HepG2 (cell line): ENCODE data around the gene RCAN2. TPM values are rescaled to one million over a fixed set of nuclear protein-coding genes. Genes with fewer than 3 reads are reported as not detected.

Experiments
- DBP ChIP-seq: sonication (generic); formaldehyde crosslinking; IDR thresholded peaks from 2 replicates; pipeline ENCODE4 v1.4.0; 2020; ENCODE audit warnings: missing genetic modification reagents; ENCODE audit errors: not compliant biosample characterization
- RELA ChIP-seq: sonication (generic); formaldehyde crosslinking; IDR thresholded peaks from 2 replicates; pipeline ENCODE4 v1.4.0; 2020; ENCODE audit warnings: missing genetic modification reagents
- SMAD1 ChIP-seq: sonication (generic); formaldehyde crosslinking; IDR thresholded peaks from 2 replicates; pipeline ENCODE4 v1.4.0; 2020; ENCODE audit warnings: missing genetic modification reagents, low read depth, mild to moderate bottlenecking, borderline replicate concordance
- SRSF1 ChIP-seq: fragments of 200-400 bp; formaldehyde crosslinking; optimal IDR thresholded peaks from 2 replicates; pipeline ENCODE3; 2017; ENCODE audit warnings: mild to moderate bottlenecking, low read depth, low read length, moderate library complexity
- TBL1XR1 ChIP-seq: fragments of 150-350 bp; IDR thresholded peaks from 2 replicates; pipeline ENCODE4 v1.6.1; 2014; ENCODE audit warnings: borderline replicate concordance, low read length; ENCODE audit not compliant: partially characterized antibody
- ZHX2 ChIP-seq, 2 experiments: sonication (generic) in 1 of 2; formaldehyde crosslinking in 1 of 2; IDR thresholded peaks; 2 replicates each; pipeline versions ENCODE4 v1.6.1 to v1.9.0; 2014 to 2022; ENCODE audit warnings: antibody characterized with exemption in 1 of 2, borderline replicate concordance in 1 of 2, inconsistent platforms in 1 of 2, low read depth in 1 of 2, missing genetic modification reagents in 1 of 2
- ZNF484 ChIP-seq: sonication (generic); formaldehyde crosslinking; IDR thresholded peaks from 2 replicates; pipeline ENCODE4 v1.5.1; 2020; ENCODE audit warnings: mild to moderate bottlenecking, low read depth, missing genetic modification reagents, borderline replicate concordance
- ZNF644 ChIP-seq: IDR thresholded peaks from 2 replicates; pipeline ENCODE4 v1.6.1; 2016; ENCODE audit warnings: low read depth
- polyA plus RNA-seq, 8 experiments: library from polyadenylated mRNA; depleted of rRNA in 3 of 8; stranded (reverse) in 7 of 8; unstranded in 1 of 8; fragments of >200 nt; fragmentation: Illumina TruSeq in 4 of 8; extraction: Trizol in 4 of 8; gene quantifications; 2 replicates each; pipeline versions ENCODE4 v1.2.1 to v1.2.3, GENCODE V29; 2011 to 2016; ENCODE audit warnings: low read depth in 4 of 8, missing spikeins in 1 of 8, mixed read lengths in 1 of 8; ENCODE audit not compliant: insufficient read depth in 1 of 8
- total RNA-seq, 5 experiments: library from RNA; depleted of rRNA; stranded (reverse); fragments of >200 nt; fragmentation: Illumina TruSeq; extraction: Trizol; gene quantifications; 2 replicates each; pipeline ENCODE4 v1.2.3, GENCODE V29; 2016; ENCODE audit warnings: low read depth in 1 of 5

The RCAN2 gene
- total and polyA plus RNA-seq, 2 of the 13 experiments (the other 11 are each of a cell fraction or from before 2014, with no cell fraction given), result not detected

- TF ChIP-seq ZHX2 (IDR thresholded peaks at IDR 0.05; ENCODE audit: low read depth) (no peak), ZHX2 (CRISPR knock-in tag; IDR thresholded peaks at IDR 0.05; ENCODE audit: borderline replicate concordance) (no peak), SMAD1 (CRISPR knock-in tag) (no peak), DBP (no peak), ZNF484 (no peak), ZNF644 (CRISPR knock-in tag) (no peak), SRSF1 (no peak), TBL1XR1 (no peak), RELA (CRISPR knock-in tag) (no peak)
Observed at GRCh38 chr6:46243754-46244153, 247.5 kb downstream of the RCAN2 start (continued).
